Measurements from ENCODE around the gene HPN.
"Not testable (repeated sequence)": the region's sequence is repeated elsewhere in the genome, so short reads cannot be mapped to it uniquely, and the experiment has no call there.

Gene HPN

GRCh38 chr19:35011091-35011689 lies 30.3 kb upstream of the HPN start:
- no peak for DNase-seq (ENCODE audit: low read depth)
- H3K4me3 ChIP-seq (ENCODE audit: low read depth, low read length) = no peak overlapping the region
- TF ChIP-seq, protein P1, sequence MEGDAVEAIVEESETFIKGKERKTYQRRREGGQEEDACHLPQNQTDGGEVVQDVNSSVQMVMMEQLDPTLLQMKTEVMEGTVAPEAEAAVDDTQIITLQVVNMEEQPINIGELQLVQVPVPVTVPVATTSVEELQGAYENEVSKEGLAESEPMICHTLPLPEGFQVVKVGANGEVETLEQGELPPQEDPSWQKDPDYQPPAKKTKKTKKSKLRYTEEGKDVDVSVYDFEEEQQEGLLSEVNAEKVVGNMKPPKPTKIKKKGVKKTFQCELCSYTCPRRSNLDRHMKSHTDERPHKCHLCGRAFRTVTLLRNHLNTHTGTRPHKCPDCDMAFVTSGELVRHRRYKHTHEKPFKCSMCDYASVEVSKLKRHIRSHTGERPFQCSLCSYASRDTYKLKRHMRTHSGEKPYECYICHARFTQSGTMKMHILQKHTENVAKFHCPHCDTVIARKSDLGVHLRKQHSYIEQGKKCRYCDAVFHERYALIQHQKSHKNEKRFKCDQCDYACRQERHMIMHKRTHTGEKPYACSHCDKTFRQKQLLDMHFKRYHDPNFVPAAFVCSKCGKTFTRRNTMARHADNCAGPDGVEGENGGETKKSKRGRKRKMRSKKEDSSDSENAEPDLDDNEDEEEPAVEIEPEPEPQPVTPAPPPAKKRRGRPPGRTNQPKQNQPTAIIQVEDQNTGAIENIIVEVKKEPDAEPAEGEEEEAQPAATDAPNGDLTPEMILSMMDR (IDR thresholded peaks at IDR 0.05; ENCODE audit: control insufficient read depth, extremely low read depth, insufficient read depth) = no peak

GRCh38 chr19:35011737-35012682 lies 29.5 kb upstream of the HPN start:
- H3K4me3 ChIP-seq (ENCODE audit: low read depth, low read length) = no peak overlapping the region
- no peak for DNase-seq (ENCODE audit: low read depth)
- TF ChIP-seq, protein P1 (IDR thresholded peaks at IDR 0.05; ENCODE audit: control insufficient read depth, extremely low read depth, insufficient read depth) = no peak

DNA sequence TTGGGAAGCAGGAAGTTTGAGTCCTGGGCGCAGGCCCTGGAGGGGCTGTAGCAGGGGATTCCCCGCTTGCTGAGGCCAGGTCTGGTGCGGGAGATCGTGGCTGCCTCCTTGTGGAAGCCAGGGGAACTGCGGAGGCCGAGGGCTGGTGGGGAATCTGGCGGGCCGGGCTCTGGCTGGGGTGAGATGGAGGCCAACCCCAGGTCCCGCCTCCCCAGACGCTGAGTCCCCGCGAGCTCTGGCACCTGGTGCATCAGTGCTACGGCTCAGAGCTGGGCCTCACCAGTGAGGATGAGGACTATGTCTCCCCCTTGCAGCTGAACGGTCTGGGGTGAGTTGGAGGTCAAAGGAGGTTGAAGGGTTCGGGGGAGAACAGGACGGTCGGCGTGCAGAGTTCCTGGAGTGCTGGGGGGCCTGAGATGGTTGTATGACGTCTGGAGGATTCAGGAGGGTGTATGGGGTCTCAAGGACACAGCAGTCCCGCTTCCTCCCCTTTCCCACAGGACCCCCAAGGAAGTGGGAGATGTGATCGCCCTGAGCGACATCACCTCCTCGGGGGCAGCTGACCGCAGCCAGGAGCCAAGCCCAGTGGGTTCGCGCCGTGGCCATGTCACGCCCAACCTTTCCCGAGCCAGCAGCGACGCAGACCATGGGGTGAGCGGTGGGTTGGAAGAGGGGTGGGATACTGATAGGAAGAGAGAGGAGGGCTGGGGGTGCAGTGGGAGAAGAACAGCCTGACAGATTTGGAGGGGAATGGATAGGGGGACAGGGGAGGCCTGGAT lies 28.3 kb upstream of the HPN start:
- DNase-seq (ENCODE audit: low read depth) = no peak
- TF ChIP-seq, protein P1 (IDR thresholded peaks at IDR 0.05; ENCODE audit: control insufficient read depth, extremely low read depth, insufficient read depth) = peak; percentile 85
- no peak overlapping the region for H3K4me3 ChIP-seq (ENCODE audit: low read depth, low read length)

DNA sequence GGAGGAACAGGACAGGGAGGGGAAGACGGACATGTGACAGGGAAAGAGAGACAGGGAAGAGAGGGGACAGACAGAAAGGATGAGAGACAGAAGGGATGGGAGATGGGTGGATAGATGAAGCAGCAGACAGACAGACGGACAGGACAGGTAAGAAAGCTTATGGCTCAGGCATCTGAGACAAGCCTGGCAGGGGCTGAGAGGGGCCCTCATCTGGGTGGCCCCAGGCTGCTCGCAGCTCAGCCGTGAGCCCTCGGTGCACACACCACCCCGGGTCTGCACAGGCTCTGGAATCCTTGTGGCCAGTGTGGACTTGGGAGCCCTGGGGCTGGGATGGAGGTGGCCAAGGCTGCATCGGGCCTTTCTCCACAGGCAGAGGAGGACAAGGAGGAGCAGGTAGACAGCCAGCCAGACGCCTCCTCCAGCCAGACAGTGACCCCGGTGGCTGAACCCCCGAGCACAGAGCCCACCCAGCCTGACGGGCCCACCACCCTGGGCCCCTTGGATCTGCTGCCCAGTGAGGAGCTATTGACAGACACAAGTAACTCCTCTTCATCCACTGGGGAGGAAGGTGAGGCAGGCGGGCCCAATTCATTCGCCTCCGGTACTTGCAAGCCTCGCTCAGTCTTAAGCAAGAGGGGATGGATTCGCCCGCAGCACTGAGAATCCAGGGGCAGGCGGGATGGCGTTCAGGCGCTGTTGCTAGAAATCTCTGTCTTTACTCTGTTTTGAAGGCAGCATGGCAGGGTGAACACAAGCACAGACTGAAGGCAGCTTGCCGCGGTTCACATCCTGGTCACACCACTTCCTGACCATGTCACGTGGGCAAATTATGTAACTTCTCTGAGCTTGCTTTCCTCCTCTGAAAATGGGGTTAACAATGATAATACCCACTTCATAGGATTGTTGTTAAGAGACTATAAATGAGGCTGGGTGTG lies 27.4 kb upstream of the HPN start:
- TF ChIP-seq, protein P1 (IDR thresholded peaks at IDR 0.05; ENCODE audit: control insufficient read depth, extremely low read depth, insufficient read depth) = no peak
- no peak overlapping the region for H3K4me3 ChIP-seq (ENCODE audit: low read depth, low read length)
- no peak for DNase-seq (ENCODE audit: low read depth)

- H3K4me3 ChIP-seq (ENCODE audit: low read depth, low read length); DNase-seq (ENCODE audit: low read depth): not testable (repeated sequence)
These were observed 26.7 kb upstream of the HPN start for GRCh38 chr19:35014774-35015173.

- H3K4me3 ChIP-seq (ENCODE audit: low read depth, low read length) = no peak overlapping the region
- TF ChIP-seq, protein P1 (IDR thresholded peaks at IDR 0.05; ENCODE audit: control insufficient read depth, extremely low read depth, insufficient read depth) = no peak
- DNase-seq (ENCODE audit: low read depth) = no peak
These were observed 26.1 kb upstream of the HPN start for GRCh38 chr19:35015270-35015953.

All from LNCaP clone FGC (cell line).